SK-MEL-5 (cell line): Measurements from ENCODE around the gene KLF13. TPM values are rescaled to one million over a fixed set of nuclear protein-coding genes. Genes with fewer than 3 reads are reported as not detected.

Experiments
- DNase-seq: peaks from one replicate; pipeline ENCODE4 v3.0.0-alpha.2; 2016; ENCODE audit warnings: low read depth, low spot score
- in situ Hi-C: cut with HindIII; loops from 2 replicates; pipeline ENCODE4 v1.10.0; 2016; ENCODE audit warnings: low sequenced_read_pairs, high pct_unique_total_duplicates, low pct_unique_long_range_greater_than_20kb
- total RNA-seq: library from RNA; depleted of rRNA; stranded (reverse); fragments of >200 nt; shearing (Covaris generic); gene quantifications from 2 replicates; pipeline ENCODE4 v1.2.3, GENCODE V29; 2014; rRNA removed

KLF13 gene
- total RNA-seq, 1 experiment from 2014 or later, result 17.3 TPM

DNA sequence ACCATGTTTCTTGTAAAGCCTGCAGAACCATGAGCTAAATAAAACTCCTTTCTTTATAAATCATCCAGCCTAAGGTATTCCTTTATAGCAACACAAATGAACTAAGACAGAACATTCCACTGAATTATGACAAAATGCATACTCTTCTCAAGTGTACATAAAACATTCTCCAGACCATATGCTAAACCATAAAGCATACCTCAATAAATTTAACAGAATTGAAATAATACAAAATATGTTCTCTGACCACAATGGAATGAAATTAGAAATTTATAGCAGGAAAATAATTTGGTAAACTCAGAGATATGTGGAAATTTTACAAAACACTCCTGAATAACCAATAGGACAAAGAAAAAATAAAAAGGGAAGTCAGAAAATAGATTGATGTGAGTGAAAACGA lies 88.6 kb downstream of the KLF13 start:
- DNase-seq, result no peak
- in situ Hi-C loops, result no loop called here

DNA sequence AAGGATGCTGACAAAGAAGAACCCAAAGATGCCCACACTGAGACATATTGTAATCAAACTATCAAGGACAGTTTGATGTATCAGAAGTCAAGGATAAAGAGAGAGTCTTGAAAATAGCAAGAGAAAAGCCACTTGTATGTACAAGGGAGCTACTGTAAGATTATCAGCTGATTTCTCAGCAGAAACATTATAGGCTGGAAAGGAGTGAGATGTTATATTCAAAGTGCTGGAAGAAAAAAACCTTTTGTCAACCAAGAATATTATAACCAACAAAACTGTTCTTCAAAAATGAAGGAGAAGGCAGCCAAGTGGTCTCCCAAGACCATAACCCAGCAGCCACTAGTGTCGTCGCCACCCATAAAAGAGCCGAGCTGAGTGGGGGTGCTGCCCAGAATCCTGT lies 93.2 kb downstream of the KLF13 start:
- in situ Hi-C loops, result no loop called here
- DNase-seq, result no peak

DNA sequence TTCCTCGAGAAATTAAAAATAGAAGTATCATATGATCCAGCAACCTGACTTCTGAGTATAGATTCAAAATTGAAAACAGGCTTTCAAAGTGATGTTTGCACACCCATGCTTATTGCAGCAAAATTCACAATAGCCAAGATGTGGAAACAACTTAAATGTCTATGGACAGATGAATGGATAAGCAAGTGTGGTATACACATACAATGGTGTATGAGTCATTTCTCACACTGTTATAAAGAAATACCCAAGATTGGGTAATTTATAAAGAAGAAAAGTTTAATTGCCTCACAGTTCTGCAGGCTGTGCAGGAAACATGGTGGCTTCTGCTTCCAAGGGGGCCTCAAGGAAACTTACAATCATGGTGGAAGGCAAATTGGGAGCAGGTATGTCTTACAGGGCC lies 100.8 kb downstream of the KLF13 start:
- in situ Hi-C loops, result no loop called here

More for the DNA sequence above, 100.8 kb downstream of the KLF13 start:
- no peak for DNase-seq

Other genes with a start within 250 kb of the KLF13 start
- 105 and 109 TPM in 2 replicates for gene TRPM1, start 225.1 kb upstream of the KLF13 start, total RNA-seq